ENCODE data around the gene AUTS2. TPM values are rescaled to one million over a fixed set of nuclear protein-coding genes. Genes with fewer than 3 reads are reported as not detected.

AUTS2 gene
- total RNA-seq, 2 donors from 2014 or later: 43.4 to 52.9 TPM

- intact Hi-C loops (cut with DNase I): no loop called here
- no peak for DNase-seq (ENCODE audit: low spot score)
These were observed 138.0 kb downstream of the AUTS2 start for GRCh38 chr7:69736126-69736810.

DNA sequence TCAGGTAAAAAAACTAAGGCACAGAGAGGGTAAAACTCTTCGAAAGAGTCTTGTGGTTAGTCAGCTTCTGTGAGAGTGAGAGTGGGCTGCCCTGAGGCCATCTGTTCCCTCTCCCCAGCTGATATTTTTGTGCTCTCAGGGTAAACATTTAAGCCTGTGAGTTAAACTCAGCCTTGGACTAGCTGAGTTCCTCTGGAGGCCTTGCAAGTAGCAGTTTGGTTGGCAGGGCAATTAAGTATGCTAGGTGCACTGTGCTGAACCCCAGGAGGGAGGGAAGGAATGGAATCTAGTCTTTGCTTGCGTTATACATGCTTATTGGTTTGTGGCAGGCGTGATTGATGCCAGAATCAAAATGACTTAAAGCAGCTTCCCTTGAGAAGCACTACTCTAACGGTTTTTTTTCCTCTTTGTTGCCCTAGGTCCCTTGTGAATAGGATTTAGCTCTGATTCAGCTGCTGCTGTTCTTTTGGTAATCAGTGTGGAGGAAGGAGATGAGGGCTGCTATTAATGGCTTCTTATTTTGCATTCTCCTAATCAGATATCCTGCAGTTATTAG lies 140.2 kb downstream of the AUTS2 start:
- no peak for DNase-seq (ENCODE audit: low spot score)
- intact Hi-C loops (cut with DNase I): no loop called here

DNA sequence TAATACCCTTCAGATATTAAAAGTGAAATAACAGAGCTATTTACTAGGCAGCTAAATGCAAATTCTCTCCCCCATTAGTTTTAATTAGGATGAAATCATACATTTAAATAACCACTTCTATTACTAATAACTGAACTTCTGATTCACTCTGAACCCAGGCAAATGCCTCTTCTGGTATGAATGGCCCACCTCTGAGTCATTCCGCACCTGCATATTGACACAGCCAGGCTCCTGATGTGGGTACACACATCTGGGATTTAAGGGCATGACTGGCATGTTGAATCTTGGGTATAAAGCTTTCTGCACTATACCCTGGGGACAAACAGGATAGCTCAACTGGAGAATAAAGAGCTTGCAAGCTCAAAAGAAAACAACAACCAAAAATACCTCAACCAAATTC lies 140.9 kb downstream of the AUTS2 start:
- no peak for DNase-seq (ENCODE audit: low spot score)
- intact Hi-C loops (cut with DNase I): no loop called here

- intact Hi-C loops (cut with DNase I): no loop called here
- DNase-seq (ENCODE audit: low spot score): no peak
These were observed 141.7 kb downstream of the AUTS2 start for GRCh38 chr7:69739931-69740431.

DNA sequence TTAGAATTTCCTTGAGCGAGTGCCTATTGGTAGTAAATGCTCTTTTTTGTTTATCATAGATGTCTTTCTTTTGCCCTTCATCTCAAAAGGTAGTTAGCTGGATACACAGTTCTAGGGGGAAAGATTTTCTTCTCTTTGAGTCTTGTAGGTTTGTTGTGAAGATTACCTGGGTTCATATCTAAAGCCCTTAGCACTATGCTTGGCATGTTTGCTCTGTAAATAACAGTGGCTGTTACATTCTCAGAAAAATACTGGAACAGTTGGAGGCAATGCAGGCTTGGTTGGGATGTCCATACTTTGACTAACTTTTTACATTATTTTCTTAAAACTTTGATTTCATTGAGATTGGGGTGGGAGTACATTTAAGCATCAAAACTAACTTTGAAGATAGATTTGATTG lies 144.0 kb downstream of the AUTS2 start:
- intact Hi-C loops (cut with DNase I): no loop called here
- DNase-seq (ENCODE audit: low spot score): no peak

- intact Hi-C loops (cut with DNase I): no loop called here
- no peak for DNase-seq (ENCODE audit: low spot score)
These were observed 145.2 kb downstream of the AUTS2 start for GRCh38 chr7:69743436-69743835.

DNA sequence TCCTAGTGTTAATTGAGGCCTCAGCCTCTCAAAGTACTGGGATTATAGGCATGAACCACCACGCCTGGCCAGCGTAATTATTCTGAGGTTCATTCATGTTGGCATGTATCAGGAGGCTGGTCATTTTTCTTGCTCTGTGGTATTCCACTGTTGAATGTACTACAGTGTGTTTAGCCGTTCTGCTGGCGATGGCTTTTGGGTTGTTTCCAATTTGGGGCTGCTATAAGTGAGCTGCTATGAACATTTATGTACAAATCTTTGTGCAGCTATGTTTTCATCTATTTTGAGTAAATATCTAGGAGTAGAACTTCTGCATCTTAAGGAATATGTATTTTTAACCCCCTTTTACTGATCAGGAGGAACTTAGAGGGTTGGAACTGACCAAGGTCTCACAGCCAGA lies 145.8 kb downstream of the AUTS2 start:
- DNase-seq (ENCODE audit: low spot score): no peak
- intact Hi-C loops (cut with DNase I): no loop called here

DNA sequence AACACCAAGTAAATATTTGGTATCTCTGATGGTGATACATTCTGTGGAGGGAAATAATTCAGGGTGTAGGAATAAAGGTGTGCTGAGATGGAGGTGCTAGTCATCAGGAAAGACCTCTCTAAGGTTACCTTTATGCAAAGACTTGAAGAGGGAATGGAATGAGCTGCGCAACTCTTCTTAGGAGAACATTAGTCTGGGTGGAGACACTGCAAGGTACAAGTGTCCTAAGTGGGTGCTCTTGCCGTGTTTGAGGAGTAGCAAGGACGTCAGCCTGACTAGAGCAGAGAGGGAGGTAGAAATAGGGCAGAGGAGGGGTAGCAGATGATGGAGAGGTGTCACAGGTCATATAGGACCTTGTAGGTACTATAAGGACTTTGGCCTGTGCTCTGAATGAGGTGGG lies 148.1 kb downstream of the AUTS2 start:
- intact Hi-C loops (cut with DNase I): no loop called here
- DNase-seq (ENCODE audit: low spot score): no peak

GRCh38 chr7:69747144-69747543 lies 148.9 kb downstream of the AUTS2 start:
- intact Hi-C loops (cut with DNase I): no loop called here
- DNase-seq (ENCODE audit: low spot score): no peak

DNA sequence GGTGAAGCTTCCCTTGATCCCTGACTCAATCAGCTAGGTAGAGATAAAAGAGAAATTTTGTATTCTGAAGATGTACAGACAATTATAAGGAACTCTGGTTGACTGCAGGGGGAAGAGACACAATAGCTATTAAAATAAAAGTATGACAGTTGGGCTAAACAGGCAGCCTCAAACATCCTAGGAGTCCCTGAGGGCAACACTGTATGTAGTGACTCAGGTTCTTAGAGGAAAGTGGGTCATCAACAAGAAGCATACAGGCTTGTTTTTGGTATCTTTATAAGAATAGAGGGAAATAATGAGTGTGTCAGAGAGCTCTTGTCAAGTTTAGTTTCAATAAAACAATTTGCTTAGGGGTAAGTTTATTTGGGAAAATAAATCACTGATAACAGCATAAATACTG lies 150.3 kb downstream of the AUTS2 start:
- intact Hi-C loops (cut with DNase I): no loop called here
- no peak for DNase-seq (ENCODE audit: low spot score)

DNA sequence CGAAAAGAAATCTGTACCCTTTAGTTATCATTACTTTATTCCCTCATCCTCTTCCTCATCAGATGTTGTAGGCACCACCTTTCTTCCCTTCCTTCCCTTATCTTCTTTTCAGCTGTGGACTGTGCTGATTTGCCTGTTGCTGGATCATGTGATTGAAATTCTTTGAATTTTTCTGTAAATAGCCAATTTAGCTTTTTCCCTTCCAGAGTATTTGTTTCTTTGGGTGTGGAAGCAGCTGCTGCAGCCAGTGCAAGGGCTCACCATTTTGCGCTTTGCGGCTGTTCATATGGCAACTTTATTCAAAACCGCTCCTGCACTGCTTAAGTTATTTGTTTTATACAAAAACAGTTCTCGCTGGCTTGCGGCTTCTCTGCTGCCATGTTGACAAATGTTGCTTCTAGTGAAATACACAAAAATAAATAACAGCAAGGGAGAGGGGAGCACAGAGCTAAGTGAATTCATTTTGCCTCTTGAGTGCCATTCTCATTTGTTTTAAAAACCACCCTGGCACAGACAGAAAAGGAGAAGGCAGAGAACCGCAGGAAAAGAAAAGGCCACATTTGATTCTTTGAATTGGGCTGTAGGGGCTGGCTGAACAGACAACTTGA lies 151.2 kb downstream of the AUTS2 start:
- no peak for DNase-seq (ENCODE audit: low spot score)
- intact Hi-C loops (cut with DNase I): no loop called here

DNA sequence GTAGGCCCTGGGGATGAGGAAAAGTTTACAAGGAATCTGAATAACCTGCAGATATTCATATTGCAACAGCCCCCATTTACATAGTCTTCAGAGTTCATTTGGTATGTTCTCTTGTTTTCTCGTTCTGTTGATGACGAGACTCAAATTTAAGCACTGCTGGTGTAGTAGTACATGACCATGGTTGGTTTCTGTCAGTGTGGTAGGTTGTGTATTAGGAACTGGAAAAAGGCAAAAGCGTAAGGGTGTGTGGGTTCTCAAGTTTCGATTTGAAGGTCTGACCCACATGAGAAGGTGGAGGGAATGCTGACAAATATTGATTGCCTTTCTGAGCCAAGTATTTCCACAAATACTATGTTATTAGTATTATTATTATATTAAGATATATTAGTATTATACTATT lies 151.7 kb downstream of the AUTS2 start:
- no peak for DNase-seq (ENCODE audit: low spot score)
- intact Hi-C loops (cut with DNase I): no loop called here

DNA sequence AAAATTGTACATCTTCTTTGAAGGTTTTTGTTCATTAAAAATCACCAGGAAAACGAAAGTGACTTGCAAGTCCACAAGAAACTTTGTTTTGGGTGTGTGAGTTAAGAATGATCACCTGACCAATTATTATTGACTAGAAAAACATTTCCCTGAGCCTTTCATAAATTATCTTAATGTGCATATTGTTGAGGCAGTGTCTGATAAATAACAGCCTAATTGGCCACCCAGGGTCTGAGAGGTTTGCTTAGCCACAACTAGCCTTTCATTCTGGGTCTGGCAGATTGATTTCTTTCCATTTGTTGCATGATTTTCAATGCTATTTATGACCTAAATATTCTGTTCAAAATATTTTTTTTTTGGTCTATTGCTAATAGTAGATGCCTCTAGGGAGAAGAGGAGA lies 152.8 kb downstream of the AUTS2 start:
- intact Hi-C loops (cut with DNase I): no loop called here
- DNase-seq (ENCODE audit: low spot score): no peak

DNA sequence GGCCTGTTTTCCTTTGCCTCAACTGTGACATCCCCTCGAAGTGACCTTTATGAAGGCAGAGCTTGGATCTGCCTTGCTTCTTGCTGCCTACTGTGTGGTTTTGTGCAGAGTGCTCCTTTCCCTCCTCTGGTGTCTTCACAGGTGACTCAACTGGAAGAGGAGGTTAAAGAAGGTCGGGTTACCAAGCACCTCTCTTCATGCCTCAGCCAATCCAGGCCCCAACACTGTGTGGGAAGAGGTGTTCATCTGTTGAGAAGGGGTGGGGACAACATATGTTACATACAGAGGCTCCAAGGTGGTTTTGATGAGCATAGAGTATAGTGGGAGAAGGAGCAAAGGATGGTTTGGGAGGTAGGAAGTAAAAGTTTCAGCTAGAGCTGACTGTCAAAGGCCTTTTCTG lies 155.7 kb downstream of the AUTS2 start:
- intact Hi-C loops (cut with DNase I): no loop called here
- DNase-seq (ENCODE audit: low spot score): no peak

- intact Hi-C loops (cut with DNase I): no loop called here
- no peak for DNase-seq (ENCODE audit: low spot score)
These were observed 156.2 kb downstream of the AUTS2 start for GRCh38 chr7:69754476-69754875.

- no peak for DNase-seq (ENCODE audit: low spot score)
- intact Hi-C loops (cut with DNase I): no loop called here
These were observed 158.0 kb downstream of the AUTS2 start for GRCh38 chr7:69756235-69756634.

GRCh38 chr7:69757528-69757927 lies 159.3 kb downstream of the AUTS2 start:
- DNase-seq (ENCODE audit: low spot score): no peak
- intact Hi-C loops (cut with DNase I): no loop called here

- intact Hi-C loops (cut with DNase I): no loop called here
- no peak for DNase-seq (ENCODE audit: low spot score)
These were observed 159.7 kb downstream of the AUTS2 start for GRCh38 chr7:69757981-69758430.

DNA sequence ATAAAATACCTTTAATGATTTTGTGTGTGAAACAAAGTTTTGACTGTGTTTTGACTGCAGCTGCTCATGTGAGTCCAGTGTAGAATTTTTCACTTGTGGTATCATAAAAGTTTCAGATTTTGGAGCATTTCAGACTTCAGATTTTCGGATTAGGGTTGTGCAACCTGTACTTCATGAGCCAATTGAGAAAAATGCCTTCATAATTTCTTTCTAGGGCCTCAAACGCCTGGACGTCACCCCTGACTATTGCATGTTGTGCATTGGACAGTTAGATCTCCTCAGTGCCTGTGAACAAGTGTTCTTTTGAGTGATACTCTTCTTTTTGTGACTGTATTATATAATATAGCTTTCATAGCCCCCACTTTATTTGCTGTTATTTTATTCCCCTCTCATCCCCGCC lies 161.1 kb downstream of the AUTS2 start:
- no peak for DNase-seq (ENCODE audit: low spot score)
- intact Hi-C loops (cut with DNase I): no loop called here

- no peak for DNase-seq (ENCODE audit: low spot score)
- intact Hi-C loops (cut with DNase I): no loop called here
These were observed 163.1 kb downstream of the AUTS2 start for GRCh38 chr7:69761290-69761922.

Measured in posterior vena cava (tissue), 2 donors.